Nephron progenitor cell (in vitro differentiated cells): ENCODE measurements around the gene INPP5F.

Experiments used
- DNase-seq: peaks from one replicate; pipeline ENCODE4 v3.0.0; 2021
- H3K27ac Mint-ChIP-seq: 2 replicates; pipeline ENCODE4 v1.8.0; 2021; ENCODE audit warnings: mild to moderate bottlenecking, moderate library complexity, mixed read lengths
- H3K27me3 Mint-ChIP-seq: 2 replicates; pipeline ENCODE4 v1.8.0; 2021; ENCODE audit warnings: mild to moderate bottlenecking, low read depth, mixed read lengths; ENCODE audit not compliant: poor library complexity
- H3K36me3 Mint-ChIP-seq: 2 replicates; pipeline ENCODE4 v1.8.0; 2021; ENCODE audit warnings: low read depth, mixed read lengths
- H3K4me1 Mint-ChIP-seq: 2 replicates; pipeline ENCODE4 v1.8.0; 2021; ENCODE audit warnings: mixed read lengths
- H3K4me3 Mint-ChIP-seq: 2 replicates; pipeline ENCODE4 v1.8.0; 2021; ENCODE audit warnings: mild to moderate bottlenecking, moderate library complexity, mixed read lengths
- H3K9me3 Mint-ChIP-seq: 2 replicates; pipeline ENCODE4 v1.8.0; 2021; ENCODE audit warnings: mild to moderate bottlenecking, moderate library complexity, mixed read lengths
- CTCF ChIP-seq: fragments of 200-600 bp; sonication (generic); IDR thresholded peaks from 2 replicates; pipeline ENCODE4 v1.5.0; 2021; ENCODE audit warnings: antibody characterized with exemption

The INPP5F gene

GRCh38 chr10:119803264-119803663 is 77.4 kb downstream of the INPP5F start:
- peaks cover 30% of the 10 kb centered on the region for H3K36me3 Mint-ChIP-seq
- no peak for TF ChIP-seq CTCF
- H3K4me1 Mint-ChIP-seq = peaks cover 6% of the 10 kb centered on the region
- H3K9me3 Mint-ChIP-seq = no peaks in the 10 kb centered on the region
- H3K4me3 Mint-ChIP-seq = no peak overlapping the region
- H3K27ac Mint-ChIP-seq = no peak overlapping the region
- no peaks in the 10 kb centered on the region for H3K27me3 Mint-ChIP-seq
- no peak for DNase-seq

GRCh38 chr10:119805702-119806230 is 79.9 kb downstream of the INPP5F start:
- Mint-ChIP-seq H3K36me3 (peaks cover 21% of the 10 kb centered on the region), H3K27me3 (no peaks in the 10 kb centered on the region), H3K9me3 (no peaks in the 10 kb centered on the region), H3K27ac (peak overlapping the region; percentile 78), H3K4me3 (no peak overlapping the region), H3K4me1 (peaks cover 6% of the 10 kb centered on the region)
- no peak for TF ChIP-seq CTCF
- DNase-seq = no peak

GRCh38 chr10:119806334-119807130 is 80.7 kb downstream of the INPP5F start:
- Mint-ChIP-seq H3K27me3 (no peaks in the 10 kb centered on the region), H3K36me3 (peaks cover 21% of the 10 kb centered on the region), H3K4me1 (peaks cover 6% of the 10 kb centered on the region)

GRCh38 chr10:119807960-119808697 is 82.3 kb downstream of the INPP5F start:
- Mint-ChIP-seq H3K27ac (no peak overlapping the region), H3K4me1 (peaks cover 6% of the 10 kb centered on the region), H3K27me3 (no peaks in the 10 kb centered on the region), H3K4me3 (no peak overlapping the region), H3K36me3 (peaks cover 21% of the 10 kb centered on the region), H3K9me3 (no peaks in the 10 kb centered on the region)
- TF ChIP-seq CTCF = no peak
- DNase-seq = no peak

More at GRCh38 chr10:119806334-119807130, 80.7 kb downstream of the INPP5F start:
- Mint-ChIP-seq H3K27ac (no peak overlapping the region), H3K9me3 (no peaks in the 10 kb centered on the region), H3K4me3 (no peak overlapping the region)
- TF ChIP-seq CTCF = no peak
- no peak for DNase-seq

- H3K4me3 Mint-ChIP-seq = no peak overlapping the region
- H3K4me1 Mint-ChIP-seq = no peaks in the 10 kb centered on the region
- no peak for DNase-seq
- H3K36me3 Mint-ChIP-seq = peaks cover 23% of the 10 kb centered on the region
- H3K27ac Mint-ChIP-seq = no peak overlapping the region
- no peak for TF ChIP-seq CTCF
- H3K9me3 Mint-ChIP-seq = no peaks in the 10 kb centered on the region
- no peaks in the 10 kb centered on the region for H3K27me3 Mint-ChIP-seq
Measured at GRCh38 chr10:119811122-119811521, 85.3 kb downstream of the INPP5F start.
